ENCODE results near the gene NRGN.

Gene NRGN

DNA sequence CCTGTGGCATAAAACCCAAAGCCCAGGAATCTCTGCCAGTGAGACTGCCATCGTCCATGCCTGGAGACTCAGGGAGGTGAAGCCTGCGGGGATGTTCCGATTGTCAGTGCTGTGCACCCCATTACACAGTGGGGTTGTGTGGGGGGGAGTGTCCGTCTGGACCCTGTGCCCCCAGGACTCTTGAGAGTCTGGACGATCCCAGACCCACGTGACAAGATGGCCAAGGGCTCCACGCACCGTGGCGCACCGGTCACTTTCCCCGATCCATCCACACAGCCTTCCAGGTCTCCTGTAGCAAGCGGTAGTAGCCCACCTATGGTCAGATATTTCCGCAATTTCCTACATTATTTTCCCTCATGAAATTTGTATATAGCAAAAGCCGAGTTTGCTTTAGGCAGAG lies 20.9 kb upstream of the NRGN start:
- TF ChIP-seq, protein P1, sequence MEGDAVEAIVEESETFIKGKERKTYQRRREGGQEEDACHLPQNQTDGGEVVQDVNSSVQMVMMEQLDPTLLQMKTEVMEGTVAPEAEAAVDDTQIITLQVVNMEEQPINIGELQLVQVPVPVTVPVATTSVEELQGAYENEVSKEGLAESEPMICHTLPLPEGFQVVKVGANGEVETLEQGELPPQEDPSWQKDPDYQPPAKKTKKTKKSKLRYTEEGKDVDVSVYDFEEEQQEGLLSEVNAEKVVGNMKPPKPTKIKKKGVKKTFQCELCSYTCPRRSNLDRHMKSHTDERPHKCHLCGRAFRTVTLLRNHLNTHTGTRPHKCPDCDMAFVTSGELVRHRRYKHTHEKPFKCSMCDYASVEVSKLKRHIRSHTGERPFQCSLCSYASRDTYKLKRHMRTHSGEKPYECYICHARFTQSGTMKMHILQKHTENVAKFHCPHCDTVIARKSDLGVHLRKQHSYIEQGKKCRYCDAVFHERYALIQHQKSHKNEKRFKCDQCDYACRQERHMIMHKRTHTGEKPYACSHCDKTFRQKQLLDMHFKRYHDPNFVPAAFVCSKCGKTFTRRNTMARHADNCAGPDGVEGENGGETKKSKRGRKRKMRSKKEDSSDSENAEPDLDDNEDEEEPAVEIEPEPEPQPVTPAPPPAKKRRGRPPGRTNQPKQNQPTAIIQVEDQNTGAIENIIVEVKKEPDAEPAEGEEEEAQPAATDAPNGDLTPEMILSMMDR (IDR thresholded peaks at IDR 0.05): no peak
- Histone ChIP-seq H3K79me2 (no peaks in the 10 kb centered on the region), H3K36me3 (ENCODE audit: control insufficient read depth, insufficient read depth, low read length) (no peaks in the 10 kb centered on the region), H3K9ac (no peak overlapping the region), H3K4me3 (ENCODE audit: low read depth, low read length) (no peak overlapping the region), H3K4me1 (no peaks in the 10 kb centered on the region), H3K27ac (no peak overlapping the region), H3K27me3 (ENCODE audit: control insufficient read depth, insufficient read depth, low read length) (no peaks in the 10 kb centered on the region), H3K4me2 (ENCODE audit: low read length) (no peak overlapping the region), H3K9me3 (ENCODE audit: control insufficient read depth, low read length) (no peaks in the 10 kb centered on the region), H2AFZ (no peak overlapping the region)

GRCh38 chr11:124719534-124719933 lies 20.2 kb upstream of the NRGN start:
- TF ChIP-seq, protein P1 (IDR thresholded peaks at IDR 0.05): no peak
- Histone ChIP-seq H3K9ac (no peak overlapping the region), H3K4me1 (no peaks in the 10 kb centered on the region), H3K36me3 (ENCODE audit: control insufficient read depth, insufficient read depth, low read length) (no peaks in the 10 kb centered on the region), H3K27me3 (ENCODE audit: control insufficient read depth, insufficient read depth, low read length) (no peaks in the 10 kb centered on the region), H3K4me3 (ENCODE audit: low read depth, low read length) (no peak overlapping the region), H3K27ac (no peak overlapping the region), H3K79me2 (no peaks in the 10 kb centered on the region), H3K4me2 (ENCODE audit: low read length) (no peak overlapping the region), H2AFZ (no peak overlapping the region), H3K9me3 (ENCODE audit: control insufficient read depth, low read length) (no peaks in the 10 kb centered on the region)

DNA sequence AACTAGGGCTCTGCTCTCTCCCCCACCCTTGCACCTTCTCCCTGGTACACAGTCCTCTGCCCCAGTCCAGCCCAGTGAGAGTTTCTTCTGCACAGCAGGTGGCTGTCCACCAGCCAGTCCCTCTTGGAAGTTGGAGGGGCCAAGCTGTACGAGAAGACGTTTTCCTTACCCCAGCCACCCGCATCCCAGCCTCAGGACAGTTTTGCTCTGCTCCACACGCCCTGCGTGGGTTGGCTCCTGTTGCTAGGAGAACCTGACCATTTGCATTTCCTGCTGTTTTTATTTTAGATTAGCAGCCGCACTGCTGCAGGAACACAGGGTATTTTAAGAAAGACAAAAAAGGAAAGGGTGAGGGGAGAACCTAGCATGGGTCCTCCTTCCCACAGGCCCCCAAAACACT lies 17.6 kb upstream of the NRGN start:
- Histone ChIP-seq H3K9ac (no peak overlapping the region), H3K79me2 (no peaks in the 10 kb centered on the region), H3K27ac (no peak overlapping the region), H3K4me1 (no peaks in the 10 kb centered on the region), H3K9me3 (ENCODE audit: control insufficient read depth, low read length) (no peaks in the 10 kb centered on the region), H3K36me3 (ENCODE audit: control insufficient read depth, insufficient read depth, low read length) (no peaks in the 10 kb centered on the region), H3K4me3 (ENCODE audit: low read depth, low read length) (no peak overlapping the region), H2AFZ (no peak overlapping the region), H3K4me2 (ENCODE audit: low read length) (no peak overlapping the region), H3K27me3 (ENCODE audit: control insufficient read depth, insufficient read depth, low read length) (no peaks in the 10 kb centered on the region)
- TF ChIP-seq, protein P1 (IDR thresholded peaks at IDR 0.05): no peak

DNA sequence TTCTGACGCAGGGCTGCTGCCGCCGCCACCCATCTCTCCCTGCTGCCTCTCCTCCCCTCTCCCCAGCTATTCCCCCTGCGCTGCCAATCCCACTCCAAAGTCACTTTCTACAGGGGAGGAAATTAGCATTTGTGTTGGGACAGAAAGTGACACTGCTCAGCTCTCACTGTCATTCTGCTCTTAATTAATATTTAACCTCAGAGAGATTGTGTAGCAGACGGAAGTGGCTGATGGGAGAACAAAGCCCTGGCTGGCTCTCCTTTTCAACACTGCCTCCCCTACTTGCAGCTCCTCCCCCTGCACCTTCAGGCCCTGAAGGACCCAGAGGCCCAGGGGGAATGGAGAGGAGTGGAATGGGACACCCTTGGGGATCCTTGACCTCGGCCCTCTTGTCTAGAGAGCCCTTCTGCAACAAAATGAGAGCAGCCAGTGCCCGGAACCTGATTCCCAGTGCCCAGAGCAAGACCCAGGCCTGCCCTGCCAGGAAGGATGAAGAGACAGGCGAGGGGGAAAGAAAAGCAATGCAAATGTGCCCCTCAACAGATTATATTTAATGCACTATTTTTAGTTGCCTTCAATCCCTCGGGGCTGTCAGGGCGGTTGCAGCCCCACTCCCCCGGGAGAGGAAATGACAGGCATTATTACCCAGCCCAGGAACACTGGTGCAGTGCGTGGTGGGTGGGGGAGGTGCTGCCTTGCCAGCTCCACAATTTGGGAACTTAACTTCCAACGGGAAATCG lies 14.6 kb upstream of the NRGN start:
- Histone ChIP-seq H3K36me3 (ENCODE audit: control insufficient read depth, insufficient read depth, low read length) (no peaks in the 10 kb centered on the region), H3K4me2 (ENCODE audit: low read length) (no peak overlapping the region), H3K9me3 (ENCODE audit: control insufficient read depth, low read length) (no peaks in the 10 kb centered on the region), H2AFZ (no peak overlapping the region), H3K79me2 (no peaks in the 10 kb centered on the region), H3K9ac (no peak overlapping the region), H3K27ac (no peak overlapping the region), H3K4me1 (no peaks in the 10 kb centered on the region), H3K4me3 (ENCODE audit: low read depth, low read length) (no peak overlapping the region), H3K27me3 (ENCODE audit: control insufficient read depth, insufficient read depth, low read length) (no peaks in the 10 kb centered on the region)
- TF ChIP-seq, protein P1 (IDR thresholded peaks at IDR 0.05): no peak

- H3K4me2 ChIP-seq (ENCODE audit: low read length): no peak overlapping the region
- no peak overlapping the region for H3K9ac ChIP-seq
- H3K27ac ChIP-seq: no peak overlapping the region
- no peaks in the 10 kb centered on the region for H3K4me1 ChIP-seq
- no peaks in the 10 kb centered on the region for H3K9me3 ChIP-seq (ENCODE audit: control insufficient read depth, low read length)
- H3K79me2 ChIP-seq: no peaks in the 10 kb centered on the region
- H3K36me3 ChIP-seq (ENCODE audit: control insufficient read depth, insufficient read depth, low read length): no peaks in the 10 kb centered on the region
- no peaks in the 10 kb centered on the region for H3K27me3 ChIP-seq (ENCODE audit: control insufficient read depth, insufficient read depth, low read length)
- H2AFZ ChIP-seq: no peak overlapping the region
- TF ChIP-seq, protein P1 (IDR thresholded peaks at IDR 0.05): no peak
- no peak overlapping the region for H3K4me3 ChIP-seq (ENCODE audit: low read depth, low read length)
Observed at GRCh38 chr11:124725719-124726105, 14.0 kb upstream of the NRGN start.
